ENCODE measurements around the gene GYPC.
A peak's percentile ranks its signal among the peaks of the same experiment; 100 is the strongest.

Gene GYPC

DNA sequence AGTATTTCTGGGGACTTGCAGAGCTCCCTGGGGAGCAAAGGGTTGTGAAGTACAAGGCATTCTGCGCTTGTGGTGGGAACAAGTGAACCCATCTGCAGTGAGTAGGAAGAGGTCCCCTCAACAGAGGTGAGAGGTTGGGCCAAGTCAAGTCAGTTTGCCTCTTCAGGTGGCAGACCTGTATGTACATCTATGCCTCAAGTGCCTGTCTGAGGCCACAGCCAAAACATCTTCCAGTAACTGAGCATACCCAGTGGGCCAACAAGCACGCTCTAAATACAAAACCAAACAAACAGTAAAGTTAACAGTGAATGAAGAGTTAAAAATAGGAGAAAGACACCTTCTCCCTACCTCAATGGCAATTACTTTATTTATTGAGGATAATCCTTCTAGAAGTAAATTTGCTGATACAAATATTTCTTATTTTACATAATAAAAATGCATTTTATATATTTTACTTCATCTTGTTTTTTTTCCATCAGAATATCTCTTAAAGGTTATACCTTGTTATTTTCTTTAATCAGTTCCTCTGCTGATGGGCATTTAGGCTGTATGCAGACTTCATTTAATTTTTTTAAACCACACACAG lies 2.5 kb downstream of the GYPC start:
- no peak for FAIRE-seq
- TF ChIP-seq PAX5 (IDR thresholded peaks at IDR 0.05; ENCODE audit: insufficient read depth, low read length, severe bottlenecking) (no peak), TAF1 (IDR thresholded peaks at IDR 0.05; ENCODE audit: low read depth, low read length) (no peak), POLR2AphosphoS5 (IDR thresholded peaks at IDR 0.05; ENCODE audit: low read depth, low read length) (no peak), POLR2A (IDR thresholded peaks at IDR 0.05; ENCODE audit: low read depth, low read length) (no peak), POU2F2 (IDR thresholded peaks at IDR 0.05; ENCODE audit: low read depth, low read length) (no peak), SPI1 (IDR thresholded peaks at IDR 0.05; ENCODE audit: low read depth, low read length) (no peak)
- no peak for DNase-seq (ENCODE audit: insufficient read length, low spot score)

DNA sequence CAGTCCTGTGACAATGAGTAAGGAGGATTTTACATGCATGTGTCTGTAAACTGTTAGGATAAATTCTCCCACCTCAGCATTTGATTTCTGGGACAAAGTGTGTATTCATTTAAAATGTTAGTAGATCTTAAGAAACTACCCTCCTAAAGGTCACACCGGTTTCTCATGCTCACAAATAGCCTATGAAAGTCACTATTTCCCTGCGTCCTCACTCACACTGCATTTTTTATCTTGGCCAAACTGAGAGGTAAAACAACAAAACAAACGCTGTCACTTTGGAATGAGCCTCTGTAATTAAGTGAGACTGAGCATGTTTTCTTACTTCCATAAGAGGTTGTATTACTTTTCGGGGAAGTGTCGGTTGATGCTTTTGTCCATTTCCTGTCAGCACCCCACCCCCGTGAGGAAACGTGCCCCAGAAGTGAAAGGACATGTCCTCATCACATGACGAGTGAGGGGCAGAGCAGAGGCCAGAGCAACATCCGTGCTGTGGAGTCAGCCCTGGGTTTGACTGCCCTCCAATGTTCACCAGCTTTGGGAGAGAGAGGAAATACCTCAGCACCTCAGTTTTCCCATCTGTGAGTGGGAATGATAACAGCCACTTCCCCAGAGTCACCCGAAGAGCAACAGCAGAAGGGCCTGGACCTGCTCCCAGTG lies 3.1 kb downstream of the GYPC start:
- peak; percentile 80 for FAIRE-seq
- DNase-seq (ENCODE audit: insufficient read length, low spot score) = no peak
- no peak for TF ChIP-seq PAX5 (IDR thresholded peaks at IDR 0.05; ENCODE audit: insufficient read depth, low read length, severe bottlenecking)
- no peak; the same call in 1 of the 2 replicates for TF ChIP-seq SPI1 (IDR thresholded peaks at IDR 0.05; ENCODE audit: low read depth, low read length)
- no peak for TF ChIP-seq POU2F2 (IDR thresholded peaks at IDR 0.05; ENCODE audit: low read depth, low read length)
- no peak for TF ChIP-seq POLR2A (IDR thresholded peaks at IDR 0.05; ENCODE audit: low read depth, low read length)
- TF ChIP-seq POLR2AphosphoS5 (IDR thresholded peaks at IDR 0.05; ENCODE audit: low read depth, low read length) = no peak
- no peak for TF ChIP-seq TAF1 (IDR thresholded peaks at IDR 0.05; ENCODE audit: low read depth, low read length)

DNA sequence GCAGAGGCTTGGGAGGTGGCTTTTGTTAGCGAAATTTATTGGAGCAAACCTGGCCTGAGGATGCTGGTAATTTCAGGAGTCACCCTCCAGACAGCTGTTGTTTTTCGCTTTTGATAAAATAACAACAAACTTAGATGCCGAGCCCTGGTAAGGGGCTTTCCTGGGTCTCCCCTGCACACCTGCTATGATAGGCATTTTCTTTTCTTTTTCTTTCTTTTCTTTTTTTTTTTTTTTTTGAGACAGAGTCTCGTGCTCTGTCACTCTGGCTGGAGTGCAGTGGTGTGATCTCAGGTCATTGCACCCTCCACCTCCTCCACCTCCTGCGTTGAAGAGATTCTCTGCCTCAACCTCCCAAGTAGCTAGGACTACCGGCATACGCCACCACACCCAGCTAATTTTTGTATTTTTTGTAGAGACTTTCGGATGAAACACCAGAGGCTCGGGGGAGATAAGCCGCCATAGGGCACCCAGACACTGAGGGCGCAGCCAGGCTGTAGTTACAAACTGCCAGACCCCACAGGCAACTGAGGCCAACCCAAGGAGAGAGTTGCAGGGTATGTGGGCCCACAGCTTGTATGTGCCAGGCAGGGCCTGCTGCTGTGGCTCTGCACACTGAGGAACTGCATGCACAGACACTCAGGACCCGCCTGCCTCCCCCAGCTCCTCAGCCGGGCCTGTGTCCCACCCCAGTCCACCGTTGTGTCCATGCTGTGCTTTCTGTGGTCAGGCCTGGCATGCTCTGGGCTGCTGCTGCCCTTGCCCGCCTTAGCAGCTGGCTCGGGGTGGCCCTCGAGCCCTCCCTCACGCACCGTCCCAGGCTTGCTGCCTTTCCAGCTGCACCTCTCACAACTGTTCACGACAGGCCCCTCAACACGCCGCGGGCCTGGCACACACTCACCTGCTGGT lies 3.9 kb downstream of the GYPC start:
- TF ChIP-seq PAX5 (IDR thresholded peaks at IDR 0.05; ENCODE audit: insufficient read depth, low read length, severe bottlenecking) = no peak
- no peak for TF ChIP-seq TAF1 (IDR thresholded peaks at IDR 0.05; ENCODE audit: low read depth, low read length)
- TF ChIP-seq POLR2A (IDR thresholded peaks at IDR 0.05; ENCODE audit: low read depth, low read length) = no peak
- no peak for TF ChIP-seq POLR2AphosphoS5 (IDR thresholded peaks at IDR 0.05; ENCODE audit: low read depth, low read length)
- TF ChIP-seq SPI1 (IDR thresholded peaks at IDR 0.05; ENCODE audit: low read depth, low read length) = no peak
- TF ChIP-seq POU2F2 (IDR thresholded peaks at IDR 0.05; ENCODE audit: low read depth, low read length) = no peak
- DNase-seq (ENCODE audit: insufficient read length, low spot score) (no peak), FAIRE-seq (no peak)

DNA sequence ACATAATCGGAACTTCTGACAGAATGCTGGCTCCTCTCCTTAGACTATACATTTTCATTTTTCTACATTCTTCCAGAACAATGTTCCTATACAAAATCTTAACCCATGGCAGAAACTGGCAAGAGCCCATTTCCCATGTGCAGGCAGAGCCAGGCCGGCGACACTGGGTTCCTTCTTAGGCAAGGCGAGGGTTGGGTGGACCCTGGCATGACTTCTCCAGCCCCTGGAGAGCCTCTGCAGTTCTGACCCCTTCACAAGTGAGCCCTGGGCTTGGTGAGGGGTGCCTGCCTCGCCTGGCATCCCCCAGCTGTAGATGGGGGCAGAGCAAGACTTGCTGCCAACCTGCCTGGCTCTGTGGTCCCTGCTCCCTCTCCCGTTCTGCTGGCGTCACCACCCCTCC lies 5.0 kb downstream of the GYPC start:
- no peak for FAIRE-seq
- TF ChIP-seq TAF1 (IDR thresholded peaks at IDR 0.05; ENCODE audit: low read depth, low read length) (no peak), SPI1 (IDR thresholded peaks at IDR 0.05; ENCODE audit: low read depth, low read length) (no peak), POLR2AphosphoS5 (IDR thresholded peaks at IDR 0.05; ENCODE audit: low read depth, low read length) (no peak), POU2F2 (IDR thresholded peaks at IDR 0.05; ENCODE audit: low read depth, low read length) (no peak)
- no peak for DNase-seq (ENCODE audit: insufficient read length, low spot score)

DNA sequence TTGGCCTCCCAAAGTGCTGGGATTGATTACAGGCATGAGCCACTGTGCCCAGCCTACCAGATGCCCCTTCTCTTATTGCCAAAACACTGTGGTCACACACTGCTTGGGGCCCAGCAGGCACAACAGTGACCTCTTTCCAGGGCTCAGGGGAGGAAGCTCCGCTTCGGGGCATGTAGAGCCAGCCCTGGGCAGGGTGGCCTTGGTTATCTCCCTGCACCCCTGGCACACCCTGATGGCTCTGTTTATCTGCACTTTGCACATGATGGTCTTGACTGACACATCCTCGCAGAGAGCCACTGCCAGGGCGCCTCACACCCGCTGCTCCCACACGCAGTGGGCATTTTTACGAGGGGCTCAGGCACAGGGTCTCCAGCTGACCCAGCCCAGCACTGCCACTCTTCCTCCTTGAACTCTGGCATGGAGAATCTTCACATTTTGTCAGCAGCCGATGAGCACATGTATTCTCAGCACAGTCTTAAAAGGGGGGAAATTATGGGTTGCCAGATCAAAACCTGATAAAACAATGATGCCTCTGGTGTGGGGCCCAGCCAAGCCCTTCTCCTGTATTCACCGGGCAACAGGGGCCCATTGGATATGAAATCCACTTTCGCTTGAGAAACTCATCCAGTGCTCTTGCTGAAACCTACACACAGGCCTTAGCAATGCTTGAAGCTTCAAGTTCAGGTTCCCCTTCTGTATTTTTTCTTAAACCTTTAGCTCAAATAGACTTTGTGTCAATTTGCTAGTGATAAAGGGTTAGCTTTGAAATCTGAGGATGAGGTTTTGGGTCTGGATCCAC lies 5.9 kb downstream of the GYPC start:
- TF ChIP-seq POU2F2 (IDR thresholded peaks at IDR 0.05; ENCODE audit: low read depth, low read length) (no peak), SPI1 (IDR thresholded peaks at IDR 0.05; ENCODE audit: low read depth, low read length) (no peak)
- FAIRE-seq (no peak), DNase-seq (ENCODE audit: insufficient read length, low spot score) (no peak)

DNA sequence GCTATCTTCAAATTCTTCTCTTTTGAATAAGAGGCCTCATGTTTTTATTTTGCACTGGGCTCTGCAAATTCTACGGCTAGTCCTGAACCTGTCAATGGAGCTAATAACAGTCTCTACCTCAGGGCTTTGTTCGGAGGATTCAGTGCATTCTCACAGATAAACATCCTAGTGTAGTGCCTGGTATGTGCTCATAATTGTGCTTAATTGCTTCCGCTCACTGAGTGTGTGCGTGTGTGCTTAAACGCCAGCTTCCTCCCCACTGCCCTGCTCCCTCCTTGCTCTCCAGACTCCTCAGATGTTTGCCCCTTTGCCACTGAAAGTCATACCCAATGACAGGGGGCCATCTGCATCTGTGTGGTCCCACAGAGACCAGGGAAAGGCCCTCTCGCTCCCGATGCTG lies 6.7 kb downstream of the GYPC start:
- DNase-seq (ENCODE audit: insufficient read length, low spot score) (no peak), FAIRE-seq (peak; percentile 91)
- TF ChIP-seq TAF1 (IDR thresholded peaks at IDR 0.05; ENCODE audit: low read depth, low read length) (no peak), SPI1 (IDR thresholded peaks at IDR 0.05; ENCODE audit: low read depth, low read length) (peak; percentile 42), POU2F2 (IDR thresholded peaks at IDR 0.05; ENCODE audit: low read depth, low read length) (no peak)

DNA sequence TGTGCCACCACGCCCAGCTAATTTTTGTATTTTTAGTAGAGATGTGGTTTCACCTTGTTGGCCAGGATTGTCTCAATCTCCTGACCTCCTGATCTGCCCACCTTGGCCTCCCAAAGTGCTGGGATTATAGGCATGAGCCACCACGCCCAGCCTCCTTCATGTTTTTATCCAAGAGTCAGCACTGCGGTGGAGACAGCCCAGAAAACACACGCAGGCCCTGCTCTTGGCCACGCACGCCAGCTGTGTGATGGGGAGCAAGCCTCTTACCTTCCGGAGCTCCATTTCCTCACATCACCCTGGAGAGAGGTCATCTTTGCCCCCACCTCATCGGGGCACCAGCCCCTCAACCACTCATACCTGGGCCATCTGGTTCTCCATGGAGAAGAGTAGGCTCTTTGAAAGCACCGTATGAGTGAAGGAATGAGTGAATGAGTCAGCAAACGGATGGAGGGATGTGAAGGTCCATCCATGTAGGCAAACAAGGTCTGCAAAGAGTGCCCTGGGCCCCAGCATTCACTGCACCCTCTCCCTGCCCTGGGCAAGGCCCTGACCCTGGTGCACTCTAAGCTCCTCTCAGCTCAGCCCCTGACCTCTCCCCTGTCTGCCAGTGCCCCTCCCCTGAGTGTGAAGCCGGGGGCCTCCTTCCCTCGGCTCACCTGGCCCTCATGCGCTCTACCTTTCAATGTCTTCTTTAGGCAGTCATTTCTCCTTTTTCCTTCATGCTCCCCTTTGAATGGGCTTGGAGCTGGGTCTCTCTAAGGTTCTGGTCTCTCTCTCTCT lies 7.4 kb downstream of the GYPC start:
- no peak for TF ChIP-seq SPI1 (IDR thresholded peaks at IDR 0.05; ENCODE audit: low read depth, low read length)
- TF ChIP-seq POU2F2 (IDR thresholded peaks at IDR 0.05; ENCODE audit: low read depth, low read length) = no peak
- TF ChIP-seq POLR2AphosphoS5 (IDR thresholded peaks at IDR 0.05; ENCODE audit: low read depth, low read length) = no peak
- no peak for TF ChIP-seq TAF1 (IDR thresholded peaks at IDR 0.05; ENCODE audit: low read depth, low read length)
- TF ChIP-seq PAX5 (IDR thresholded peaks at IDR 0.05; ENCODE audit: insufficient read depth, low read length, severe bottlenecking) = no peak
- no peak for TF ChIP-seq POLR2A (IDR thresholded peaks at IDR 0.05; ENCODE audit: low read depth, low read length)

DNA sequence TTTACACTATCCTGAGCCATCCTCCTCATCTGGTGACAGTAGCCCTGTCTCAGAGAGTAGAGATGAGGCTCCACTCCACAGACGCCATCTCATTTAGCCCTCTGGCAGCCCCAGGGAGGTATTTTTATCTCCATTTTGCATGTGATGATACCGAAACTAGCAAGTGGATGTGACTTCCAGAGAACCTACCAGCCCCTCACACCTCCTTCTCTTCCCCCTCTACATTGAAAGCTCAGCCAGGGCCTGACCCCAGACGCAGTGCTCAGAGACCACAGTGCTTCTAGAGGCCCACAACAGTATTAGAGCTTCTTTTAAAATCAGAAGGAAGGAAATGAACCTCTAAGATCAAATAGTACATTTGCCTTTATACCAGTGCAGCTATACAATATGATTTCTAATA lies 8.3 kb downstream of the GYPC start:
- DNase-seq (ENCODE audit: insufficient read length, low spot score) (no peak), FAIRE-seq (peak; percentile 91)
- no peak; the same call in 1 of the 2 replicates for TF ChIP-seq POU2F2 (IDR thresholded peaks at IDR 0.05; ENCODE audit: low read depth, low read length)
- no peak for TF ChIP-seq TAF1 (IDR thresholded peaks at IDR 0.05; ENCODE audit: low read depth, low read length)
- peak; percentile 48; the same call in 1 of the 2 replicates for TF ChIP-seq POLR2A (IDR thresholded peaks at IDR 0.05; ENCODE audit: low read depth, low read length)
- no peak for TF ChIP-seq SPI1 (IDR thresholded peaks at IDR 0.05; ENCODE audit: low read depth, low read length)
- TF ChIP-seq POLR2AphosphoS5 (IDR thresholded peaks at IDR 0.05; ENCODE audit: low read depth, low read length) = no peak
- no peak for TF ChIP-seq PAX5 (IDR thresholded peaks at IDR 0.05; ENCODE audit: insufficient read depth, low read length, severe bottlenecking)

More for the DNA sequence above, 7.4 kb downstream of the GYPC start:
- DNase-seq (ENCODE audit: insufficient read length, low spot score) = no peak
- FAIRE-seq = peak; percentile 45

Measured in GM12891 (cell line).